Mammary epithelial cell (primary cell): Measurements from ENCODE around the gene SORCS2.

Experiments
- CTCF ChIP-seq, 2 donors: IDR thresholded peaks in 1 of 2; conservative IDR thresholded peaks in 1 of 2; 2 replicates each; pipeline ENCODE4 v1.5.1; 2011 to 2012; ENCODE audit warnings: inconsistent platforms in 2 of 2, low read length in 2 of 2, mild to moderate bottlenecking in 2 of 2, control low read depth in 1 of 2, low read depth in 1 of 2; ENCODE audit not compliant: insufficient read depth in 1 of 2; ENCODE audit errors: extremely low read depth in 1 of 2
- EZH2 ChIP-seq: IDR thresholded peaks from 2 replicates; pipeline ENCODE4 v1.6.1; 2012; ENCODE audit warnings: low read length, inconsistent platforms, borderline replicate concordance

- TF ChIP-seq CTCF (conservative IDR thresholded peaks at IDR 0.05 in 1 of 2, IDR thresholded peaks at IDR 0.05 in 1 of 2; ENCODE audit: extremely low read depth in 1 of 2, insufficient read depth in 1 of 2, low read depth in 1 of 2, low read length in 2 of 2) (no peak), EZH2 (no peak)
These were observed 63.7 kb downstream of the SORCS2 start for GRCh38 chr4:7255996-7256395.
